Gastrocnemius medialis (tissue), 4 donors: Measurements from ENCODE around the gene PSAP.

Source experiments
- CTCF ChIP-seq, 5 experiments: fragments of 450-650 bp in 3 of 5; fragments of 200-600 bp in 2 of 5; sonication (generic) in 2 of 5; IDR thresholded peaks in 4 of 5; conservative IDR thresholded peaks in 1 of 5; 1 replicate in 4 of 5; 2 replicates in 1 of 5; pipeline ENCODE4 v1.5.1; 2016 to 2019; ENCODE audit warnings: antibody characterized with exemption in 5 of 5, mild to moderate bottlenecking in 3 of 5, moderate library complexity in 3 of 5
- POLR2A ChIP-seq, 2 donors: fragments of 450-650 bp; IDR thresholded peaks; one replicate each; pipeline ENCODE4 v1.6.1; 2017; ENCODE audit warnings: antibody characterized with exemption in 2 of 2, mild to moderate bottlenecking in 2 of 2, moderate library complexity in 2 of 2

GRCh38 chr10:71836596-71836974 lies 14.5 kb downstream of the PSAP start:
- TF ChIP-seq CTCF (IDR thresholded peaks at IDR 0.05 in 4 of 5, conservative IDR thresholded peaks at IDR 0.05 in 1 of 5) (no peak), POLR2A (IDR thresholded peaks at IDR 0.05) (no peak)
